GM19351 (cell line): ENCODE data around the gene UBR3.
A peak's percentile ranks its signal among the peaks of the same experiment; 100 is the strongest.
"Not testable (repeated sequence)": the region's sequence is repeated elsewhere in the genome, so short reads cannot be mapped to it uniquely, and the experiment has no call there.

Experiments used
- ATAC-seq: cut with Tn5 transposase; IDR thresholded peaks from one replicate; pipeline ENCODE4 v1.9.1; 2021; ENCODE audit warnings: mild to moderate bottlenecking, moderate library complexity; ENCODE audit not compliant: unreplicated experiment

Gene UBR3

GRCh38 chr2:169827272-169828140 is at the start of gene UBR3:
Gene UBR3, plus strand, starts transcription at chr2:169827454. Its CDS starts 54 bp downstream, at chr2:169827508.
- ATAC-seq, result peak; percentile 67

- no peak for ATAC-seq
Measured at GRCh38 chr2:169778446-169778845, 48.8 kb upstream of the UBR3 start.

GRCh38 chr2:169781249-169782013 is 45.8 kb upstream of the UBR3 start:
- ATAC-seq, result no peak

GRCh38 chr2:169782513-169782912 is 44.7 kb upstream of the UBR3 start:
- no peak for ATAC-seq

- no peak for ATAC-seq
Measured at GRCh38 chr2:169790581-169790980, 36.7 kb upstream of the UBR3 start.

- ATAC-seq, result no peak
Measured at GRCh38 chr2:169795181-169795580, 32.1 kb upstream of the UBR3 start.

- ATAC-seq, result no peak
Measured at GRCh38 chr2:169796441-169796840, 30.8 kb upstream of the UBR3 start.

- no peak for ATAC-seq
Measured at GRCh38 chr2:169797601-169798000, 29.7 kb upstream of the UBR3 start.

GRCh38 chr2:169798397-169798717 is 28.9 kb upstream of the UBR3 start:
- no peak for ATAC-seq

- peak; percentile 97 for ATAC-seq
Measured at GRCh38 chr2:169798718-169799592, 28.3 kb upstream of the UBR3 start, which contains the start of gene SSB. Gene SSB, plus strand, starts transcription at chr2:169798871. Its CDS starts 2,090 bp downstream, at chr2:169800961.

GRCh38 chr2:169803480-169803879 is 23.8 kb upstream of the UBR3 start:
- ATAC-seq, result no peak

- ATAC-seq, result no peak
Measured at GRCh38 chr2:169806586-169806985, 20.7 kb upstream of the UBR3 start.

- no peak for ATAC-seq
Measured at GRCh38 chr2:169808221-169808620, 19.0 kb upstream of the UBR3 start.

GRCh38 chr2:169815849-169816248 is 11.4 kb upstream of the UBR3 start:
- no peak for ATAC-seq

GRCh38 chr2:169816961-169817360 is 10.3 kb upstream of the UBR3 start:
- not testable (repeated sequence) for ATAC-seq

- ATAC-seq, result not testable (repeated sequence)
Measured at GRCh38 chr2:169817369-169817768, 9.9 kb upstream of the UBR3 start.

GRCh38 chr2:169818241-169818640 is 9.0 kb upstream of the UBR3 start:
- ATAC-seq, result no peak

- no peak for ATAC-seq
Measured at GRCh38 chr2:169819106-169819505, 8.1 kb upstream of the UBR3 start.

- ATAC-seq, result not testable (repeated sequence)
Measured at GRCh38 chr2:169820101-169820500, 7.2 kb upstream of the UBR3 start.

- ATAC-seq, result no peak
Measured at GRCh38 chr2:169822036-169822435, 5.2 kb upstream of the UBR3 start.

GRCh38 chr2:169822785-169823392 is 4.4 kb upstream of the UBR3 start:
- ATAC-seq, result no peak
